ENCODE results near the gene C3. TPM values are rescaled to one million over a fixed set of nuclear protein-coding genes. Genes with fewer than 3 reads are reported as not detected.

C3 gene
- total RNA-seq, 4 donors from 2014 or later, result 89.1 to 548 (median 264) TPM

GRCh38 chr19:6731822-6732221 is 11.4 kb upstream of the C3 start:
- H3K9me3 ChIP-seq, result no peaks in the 10 kb centered on the region
- no peak overlapping the region for H3K4me3 ChIP-seq
- H3K36me3 ChIP-seq, result peaks cover 0 to 33% (median 0%) of the 10 kb centered on the region in 3 donors
- H3K27ac ChIP-seq, result no peak overlapping the region
- peaks cover 0 to 21% (median 13%) of the 10 kb centered on the region in 4 donors for H3K4me1 ChIP-seq
- TF ChIP-seq POLR2A (IDR thresholded peaks at IDR 0.05) (no peak), CTCF (IDR thresholded peaks at IDR 0.05) (no peak)
- H3K27me3 ChIP-seq, result no peaks in the 10 kb centered on the region
- no peak for DNase-seq

- Histone ChIP-seq H3K27me3 (no peaks in the 10 kb centered on the region), H3K27ac (peak overlapping the region; percentile 46 to 74 (median 60)), H3K9me3 (no peaks in the 10 kb centered on the region), H3K36me3 (peaks cover 0 to 33% (median 0%) of the 10 kb centered on the region in 3 donors), H3K4me1 (peaks cover 0 to 23% (median 13%) of the 10 kb centered on the region in 4 donors), H3K4me3 (peak overlapping the region in 1 of 4 donors; percentile 43)
- TF ChIP-seq POLR2A (IDR thresholded peaks at IDR 0.05), result no peak
- no peak for TF ChIP-seq CTCF (IDR thresholded peaks at IDR 0.05)
- DNase-seq, result no peak
Observed at GRCh38 chr19:6730941-6731670, 10.7 kb upstream of the C3 start.

- H3K36me3 ChIP-seq, result peaks cover 0 to 33% (median 0%) of the 10 kb centered on the region in 3 donors
- TF ChIP-seq CTCF (IDR thresholded peaks at IDR 0.05), result no peak
- TF ChIP-seq POLR2A (IDR thresholded peaks at IDR 0.05), result no peak
- peak overlapping the region; percentile 58 to 74 (median 62) for H3K27ac ChIP-seq
- peak; percentile 74 to 94 (median 92) for DNase-seq
- H3K27me3 ChIP-seq, result no peaks in the 10 kb centered on the region
- H3K9me3 ChIP-seq, result no peaks in the 10 kb centered on the region
- peaks cover 0 to 21% (median 9%) of the 10 kb centered on the region in 4 donors for H3K4me1 ChIP-seq
- peak overlapping the region in 3 of 4 donors; percentile 6 to 51 (median 43) for H3K4me3 ChIP-seq
Observed at GRCh38 chr19:6730153-6730804, 9.8 kb upstream of the C3 start.

- Histone ChIP-seq H3K27me3 (no peaks in the 10 kb centered on the region), H3K9me3 (no peaks in the 10 kb centered on the region), H3K27ac (peak overlapping the region; percentile 58 to 74 (median 62)), H3K4me1 (peaks cover 0 to 24% (median 10%) of the 10 kb centered on the region in 4 donors), H3K4me3 (peak overlapping the region in 3 of 4 donors; percentile 6 to 51 (median 43)), H3K36me3 (peaks cover 0 to 33% (median 0%) of the 10 kb centered on the region in 3 donors)
- TF ChIP-seq POLR2A (IDR thresholded peaks at IDR 0.05), result no peak
- TF ChIP-seq CTCF (IDR thresholded peaks at IDR 0.05), result no peak
- DNase-seq, result no peak
Observed at GRCh38 chr19:6729573-6730152, 9.2 kb upstream of the C3 start.

- peak overlapping the region in 2 of 4 donors; percentile 14 to 63 for H3K27ac ChIP-seq
- TF ChIP-seq CTCF (IDR thresholded peaks at IDR 0.05) (no peak), POLR2A (IDR thresholded peaks at IDR 0.05) (no peak)
- peak in 1 of 3 donors; percentile 42 for DNase-seq
- H3K36me3 ChIP-seq, result peaks cover 0 to 24% (median 0%) of the 10 kb centered on the region in 3 donors
- H3K4me1 ChIP-seq, result peaks cover 0 to 25% (median 10%) of the 10 kb centered on the region in 4 donors
- H3K9me3 ChIP-seq, result no peaks in the 10 kb centered on the region
- no peaks in the 10 kb centered on the region for H3K27me3 ChIP-seq
- no peak overlapping the region for H3K4me3 ChIP-seq
Observed at GRCh38 chr19:6728346-6728745, 7.9 kb upstream of the C3 start.

Data from Peyer's patch (tissue), 4 donors.